IPS-18c (cell line): Measurements from ENCODE around the gene PSMD12.
A peak's percentile ranks its signal among the peaks of the same experiment; 100 is the strongest.
"Not testable (repeated sequence)": the region's sequence is repeated elsewhere in the genome, so short reads cannot be mapped to it uniquely, and the experiment has no call there.

Experiments used
- H3K4me3 ChIP-seq: 2 replicates; pipeline ENCODE4 v1.7.0; 2013; ENCODE audit warnings: low read depth, mild to moderate bottlenecking, low read length, moderate library complexity; ENCODE audit not compliant: insufficient read depth
- H3K9me3 ChIP-seq: one replicate; pipeline ENCODE4 v1.6.1; 2013; ENCODE audit warnings: mild to moderate bottlenecking, low read length, moderate library complexity; ENCODE audit not compliant: control insufficient read depth, insufficient read depth

Gene PSMD12

DNA sequence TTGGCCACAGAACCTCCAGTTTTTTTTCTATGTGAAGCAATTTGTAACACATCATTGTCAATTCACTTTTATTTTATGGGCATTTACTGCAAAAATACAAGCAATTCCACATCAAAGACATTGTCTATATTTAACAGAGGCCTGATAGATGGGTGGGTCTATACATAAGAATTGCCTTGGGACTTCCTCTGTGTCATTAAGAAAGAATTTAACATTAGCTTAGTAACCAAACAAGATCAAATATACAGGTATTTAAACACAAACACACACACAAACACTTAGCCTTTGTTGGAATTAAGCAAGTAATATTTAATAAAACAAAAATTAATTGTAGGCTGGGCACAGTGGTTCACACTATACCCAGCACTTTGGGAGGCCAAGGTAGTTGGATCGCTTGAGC, 6.4 kb upstream of the PSMD12 start:
- H3K9me3 ChIP-seq: peaks cover 2% of the 10 kb centered on the region
- no peak overlapping the region for H3K4me3 ChIP-seq

DNA sequence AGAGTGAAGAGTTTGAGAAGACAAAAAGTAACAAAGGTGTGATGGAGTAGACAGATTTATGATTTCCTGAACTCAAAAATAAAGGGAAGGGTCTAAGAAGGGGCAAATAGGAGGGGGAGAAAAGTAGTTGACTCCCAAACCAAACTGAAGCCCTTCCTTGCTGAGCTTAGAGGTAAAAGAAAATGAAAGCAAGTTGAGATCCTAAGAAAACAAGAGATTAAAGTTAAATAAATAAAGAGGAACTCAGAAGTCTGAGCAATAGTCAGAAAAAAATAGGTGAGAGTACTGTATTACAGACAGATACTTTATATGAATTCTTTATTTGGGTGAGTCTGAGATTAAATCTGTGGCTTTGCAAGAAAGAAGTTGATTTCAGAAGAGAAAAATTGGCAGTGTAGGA, 3.3 kb upstream of the PSMD12 start:
- H3K4me3 ChIP-seq: no peak overlapping the region
- no peaks in the 10 kb centered on the region for H3K9me3 ChIP-seq

DNA sequence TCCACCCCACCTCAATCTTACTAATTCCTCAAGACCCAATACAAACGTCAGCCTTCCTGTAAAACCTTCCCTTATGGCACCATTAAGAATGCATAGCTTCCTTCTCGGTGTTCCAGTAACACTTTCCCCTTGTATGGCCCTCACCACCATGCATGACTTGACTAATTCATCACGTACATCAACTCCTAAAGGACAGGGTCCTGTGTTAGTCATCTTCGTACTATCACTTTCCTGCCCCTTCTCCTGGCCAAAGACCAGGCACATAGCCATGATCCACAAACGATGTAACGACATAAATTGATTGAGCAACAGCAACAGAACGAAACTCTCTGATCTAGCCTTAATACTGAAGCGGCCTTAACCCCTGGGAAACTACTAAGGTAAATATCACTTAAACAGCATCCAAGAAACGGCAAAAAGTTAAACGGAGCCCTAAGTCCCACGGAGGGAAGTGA, 612 bp downstream of the PSMD12 start:
- Histone ChIP-seq H3K9me3 (no peaks in the 10 kb centered on the region), H3K4me3 (peak overlapping the region; percentile 99)

DNA sequence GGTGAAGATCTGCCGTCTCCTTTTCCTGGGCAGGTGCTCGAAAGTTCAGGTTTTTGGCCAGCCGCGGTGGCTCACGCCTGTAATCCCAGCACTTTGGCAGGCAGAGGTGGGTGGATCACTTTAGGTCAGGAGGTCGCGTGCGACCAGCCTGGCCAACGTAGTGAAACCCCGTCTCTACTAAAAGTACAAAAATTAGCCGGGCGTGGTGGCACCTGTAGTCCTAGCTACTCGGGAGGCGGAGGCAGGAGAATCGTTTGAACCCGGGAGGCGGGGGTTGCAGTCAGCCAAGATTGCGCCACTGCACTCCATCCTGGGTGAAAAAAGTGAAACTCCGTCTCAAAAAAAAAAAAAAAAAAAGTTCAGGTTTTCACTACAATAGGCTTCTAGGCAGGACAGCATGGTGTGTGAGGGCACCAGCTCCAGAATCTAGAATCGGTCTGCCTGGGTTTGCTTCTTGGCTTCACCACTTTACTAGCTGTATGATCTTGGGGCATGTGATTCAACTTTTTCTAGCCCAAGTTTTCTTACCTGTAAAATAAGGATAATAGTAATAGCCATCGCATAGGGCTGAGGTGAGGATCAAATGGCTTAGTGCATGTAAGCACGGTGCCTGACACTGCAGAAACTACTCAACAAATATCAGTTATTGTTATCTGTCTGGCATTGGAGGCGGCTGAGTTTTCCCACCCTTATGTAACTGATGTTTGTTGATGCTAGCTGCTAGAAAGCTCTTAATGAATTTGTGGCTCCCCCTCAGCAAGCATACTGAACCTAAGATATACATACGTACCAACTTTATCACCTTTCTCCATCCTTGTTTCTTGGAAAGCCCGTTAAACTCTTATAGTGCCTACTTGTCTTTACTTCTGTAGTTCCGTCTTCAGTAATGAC, 1.3 kb downstream of the PSMD12 start:
- H3K9me3 ChIP-seq: no peaks in the 10 kb centered on the region
- H3K4me3 ChIP-seq: peak overlapping the region; percentile 99

DNA sequence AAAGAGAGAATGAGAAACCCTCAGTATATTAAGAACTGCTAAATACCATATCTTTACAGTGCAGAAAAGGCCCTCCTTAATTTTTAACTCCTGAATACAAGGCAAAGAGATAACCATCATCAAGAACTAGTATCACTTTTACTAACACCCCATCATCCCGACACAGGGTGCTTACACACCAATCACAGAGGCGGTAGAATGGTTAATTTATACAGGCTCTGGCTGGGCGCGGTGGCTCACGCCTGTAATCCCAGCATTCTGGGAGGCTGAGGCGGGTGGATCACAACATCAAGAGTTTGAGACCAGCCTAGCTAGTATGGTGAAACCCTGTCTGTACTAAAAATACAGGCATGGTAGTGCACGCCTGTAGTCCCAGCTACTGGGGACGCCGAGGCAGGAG, 4.2 kb downstream of the PSMD12 start:
- H3K4me3 ChIP-seq: no peak overlapping the region

DNA sequence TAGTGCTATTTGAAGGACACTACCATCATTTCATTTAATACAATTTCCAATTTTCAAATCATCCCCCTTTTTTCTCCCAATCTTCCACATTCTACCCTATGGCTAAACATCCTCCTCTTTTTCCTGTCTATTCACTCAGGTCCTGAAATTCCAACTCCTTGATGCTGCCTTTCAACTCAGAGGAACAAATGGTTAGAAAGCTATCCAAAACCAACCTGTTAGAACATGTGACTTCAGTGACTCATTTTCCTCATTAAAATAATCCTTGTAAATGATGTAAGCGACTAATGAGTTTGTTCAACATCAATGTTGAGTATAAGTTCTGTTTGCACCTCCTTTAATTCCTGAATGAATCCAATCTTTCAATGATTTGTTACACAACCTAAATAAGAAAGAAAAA, 5.5 kb downstream of the PSMD12 start:
- Histone ChIP-seq H3K9me3 (no peaks in the 10 kb centered on the region), H3K4me3 (no peak overlapping the region)

More for the DNA sequence above, 4.2 kb downstream of the PSMD12 start:
- no peaks in the 10 kb centered on the region for H3K9me3 ChIP-seq

DNA sequence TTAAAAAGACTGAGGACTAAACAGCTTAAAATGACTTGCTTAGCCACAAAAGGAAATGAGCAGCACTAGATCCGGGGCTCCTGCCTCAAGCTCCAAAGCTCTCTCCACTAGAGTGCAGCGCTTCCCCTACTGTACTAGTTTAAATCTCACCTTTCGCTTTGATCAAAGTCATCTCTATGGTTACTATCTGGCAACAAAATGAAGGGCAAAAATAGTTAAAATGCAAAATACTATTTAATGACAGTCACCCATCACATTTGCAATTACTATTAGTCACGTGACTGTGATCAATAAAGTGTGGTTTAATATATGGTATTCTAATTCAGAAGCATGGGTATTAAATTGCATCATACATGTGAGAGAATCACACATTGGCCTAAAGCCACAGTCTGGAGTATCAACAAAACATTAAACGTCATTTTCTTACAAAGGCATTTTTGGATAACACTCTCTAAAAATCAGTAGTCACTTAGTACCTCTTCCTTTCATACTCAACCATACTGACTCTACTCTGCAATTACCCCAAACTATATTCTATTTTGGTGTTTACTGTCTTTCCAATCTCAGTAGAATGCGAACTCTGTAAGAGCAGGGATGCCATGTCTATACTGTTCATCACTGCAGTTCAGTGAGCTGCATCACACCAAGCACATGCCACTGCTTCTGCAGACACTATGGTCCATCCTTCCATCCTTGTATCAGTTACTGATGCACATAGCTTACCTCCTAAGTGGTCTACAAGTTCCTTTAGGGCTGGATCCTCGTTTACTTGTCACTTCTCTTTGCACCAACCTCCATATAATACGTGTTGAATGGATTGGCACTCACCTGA, 6.2 kb downstream of the PSMD12 start:
- H3K4me3 ChIP-seq: no peak overlapping the region

DNA sequence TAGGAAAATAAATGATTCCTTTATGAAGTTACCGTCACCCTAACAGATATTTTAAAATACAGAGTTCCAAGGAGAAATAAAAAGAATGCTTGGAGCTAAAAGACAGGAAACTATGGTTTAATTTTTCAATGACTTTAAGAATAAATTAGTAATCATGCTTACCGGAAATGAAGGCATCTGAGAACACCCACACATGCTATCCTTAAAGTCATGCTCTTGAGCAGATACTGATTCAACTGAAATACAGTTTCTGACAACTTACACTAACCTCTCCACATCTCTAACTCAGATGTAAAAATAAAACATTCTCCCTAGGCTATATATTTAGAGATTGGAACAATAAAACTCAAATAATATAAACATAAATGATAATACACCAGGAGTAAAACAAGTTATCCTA, 7.8 kb downstream of the PSMD12 start:
- no peak overlapping the region for H3K4me3 ChIP-seq
- H3K9me3 ChIP-seq: no peaks in the 10 kb centered on the region

More for the DNA sequence above, 6.2 kb downstream of the PSMD12 start:
- no peaks in the 10 kb centered on the region for H3K9me3 ChIP-seq

DNA sequence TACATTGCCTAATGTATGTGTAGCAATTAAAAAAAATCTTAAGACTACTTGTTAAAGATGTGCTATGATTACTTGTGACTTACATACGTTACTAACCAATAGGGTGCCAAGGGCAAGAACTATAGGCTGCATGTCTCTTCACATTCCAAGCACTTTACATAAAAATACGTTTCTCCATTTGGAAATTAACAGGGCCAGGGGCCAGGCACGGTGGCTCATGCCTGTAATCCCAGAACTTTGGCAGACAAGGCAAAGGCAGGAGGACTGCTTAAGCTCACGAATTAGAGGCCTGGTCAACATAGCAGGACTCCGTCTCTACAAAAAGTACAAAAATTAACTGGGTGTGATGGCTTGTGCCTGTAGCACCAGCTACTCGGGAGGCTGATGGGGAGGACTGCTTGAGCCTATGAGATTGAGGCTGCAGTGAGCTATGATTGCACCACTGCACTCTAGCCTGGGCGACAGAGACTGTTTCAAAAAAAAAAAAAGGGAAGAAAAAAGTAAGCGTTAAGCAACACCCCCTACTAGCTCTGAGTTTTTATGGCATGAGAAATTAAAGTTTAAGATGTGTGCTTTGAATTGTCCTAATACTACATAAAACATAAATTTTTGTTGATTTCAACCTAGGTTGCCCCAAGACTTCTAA, 12.3 kb downstream of the PSMD12 start:
- Histone ChIP-seq H3K9me3 (no peaks in the 10 kb centered on the region), H3K4me3 (no peak overlapping the region)

DNA sequence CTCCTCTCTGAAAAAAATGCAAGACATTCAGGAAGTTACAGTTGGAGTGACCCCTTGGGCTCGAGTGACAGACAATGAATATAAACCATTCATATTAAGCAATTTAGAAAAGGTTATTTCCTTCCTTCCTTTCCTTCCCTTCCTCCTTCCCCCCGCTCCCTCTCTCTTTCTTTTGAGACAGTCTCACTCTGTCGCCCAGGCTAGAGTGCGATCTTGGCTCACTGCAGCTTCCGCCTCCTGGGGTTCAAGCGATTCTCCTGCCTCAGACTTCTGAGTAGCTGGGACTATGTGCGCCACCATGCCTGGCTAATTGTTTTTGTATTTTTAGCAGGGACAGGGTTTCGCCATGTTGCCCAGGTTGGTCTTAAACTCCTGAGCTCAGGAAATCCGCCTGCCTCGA, 13.2 kb downstream of the PSMD12 start:
- H3K4me3 ChIP-seq: no peak overlapping the region
- no peaks in the 10 kb centered on the region for H3K9me3 ChIP-seq

DNA sequence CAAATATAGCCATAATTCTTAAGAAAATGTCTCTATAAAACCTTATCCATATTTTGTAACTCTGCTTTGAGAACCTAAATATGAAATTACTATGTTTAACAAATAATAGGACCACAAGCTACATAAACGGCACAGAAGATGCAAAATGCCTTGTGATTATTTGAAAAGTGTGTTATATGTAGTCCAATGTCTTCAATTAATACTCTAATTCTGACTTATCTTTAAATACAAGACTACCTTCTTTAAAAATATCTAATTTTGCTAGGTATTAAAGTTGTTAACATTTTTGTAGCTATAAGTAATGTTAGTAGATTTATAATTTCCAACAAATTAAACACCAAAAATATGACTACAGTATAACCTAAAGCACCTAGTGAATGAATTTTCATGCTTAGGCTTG, 17.0 kb downstream of the PSMD12 start:
- H3K9me3 ChIP-seq: no peaks in the 10 kb centered on the region
- no peak overlapping the region for H3K4me3 ChIP-seq

DNA sequence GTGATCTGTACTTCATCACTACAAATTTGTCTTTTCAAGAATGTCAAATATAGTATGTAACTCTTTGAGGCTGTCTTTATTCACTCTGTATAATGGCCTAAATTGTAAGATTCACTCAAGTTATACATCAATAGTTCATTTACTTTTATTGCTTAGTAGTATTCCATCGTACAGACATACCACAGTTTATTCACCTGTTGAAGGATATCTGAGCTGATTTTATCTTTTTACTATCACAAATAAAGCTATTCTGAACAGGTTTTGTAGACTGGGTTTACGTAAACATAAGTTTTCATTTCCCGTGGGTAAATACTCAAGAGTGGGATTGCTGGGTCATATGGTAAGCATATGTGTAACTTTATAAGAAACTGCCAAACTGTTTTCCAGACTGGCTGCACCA, 18.6 kb downstream of the PSMD12 start:
- Histone ChIP-seq H3K4me3 (no peak overlapping the region), H3K9me3 (no peaks in the 10 kb centered on the region)

DNA sequence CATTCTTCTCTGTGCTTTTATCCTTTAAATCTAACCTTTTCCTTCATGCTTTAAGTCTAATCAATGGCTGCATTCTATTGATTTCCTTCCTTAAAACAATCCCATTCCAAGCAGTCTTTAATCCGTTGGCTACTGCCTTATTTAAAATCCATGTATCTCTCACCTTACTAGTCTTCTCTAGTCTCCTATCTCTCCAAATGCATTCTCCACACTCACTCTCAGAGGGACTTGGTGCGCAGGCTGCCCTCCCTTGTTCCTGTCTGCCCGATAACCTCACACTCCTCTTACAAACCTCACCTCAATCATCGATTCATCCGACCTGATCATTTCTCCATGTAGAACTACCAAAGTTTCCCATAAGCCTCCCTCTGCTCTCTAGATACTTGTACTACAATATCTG, 23.1 kb downstream of the PSMD12 start:
- Histone ChIP-seq H3K9me3 (no peaks in the 10 kb centered on the region), H3K4me3 (no peak overlapping the region)

DNA sequence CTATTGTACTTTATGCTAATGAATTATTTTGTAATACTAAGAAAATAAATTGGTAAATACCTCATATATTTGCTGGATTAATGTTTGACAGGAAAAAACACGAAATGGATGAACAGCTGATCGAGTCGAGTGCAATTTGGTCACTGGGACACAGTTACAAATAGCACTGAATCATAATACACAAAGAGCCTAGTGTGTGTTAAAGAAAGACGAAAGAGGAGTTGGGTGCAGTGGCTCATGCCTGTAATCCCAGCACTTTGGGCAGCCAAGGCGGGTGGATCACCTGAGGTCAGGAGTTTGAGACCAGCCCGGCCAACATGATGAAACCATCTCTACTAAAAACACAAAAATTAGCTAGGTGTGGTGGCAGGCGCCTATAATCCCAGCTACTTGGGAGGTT, 28.0 kb downstream of the PSMD12 start:
- not testable (repeated sequence) for H3K4me3 ChIP-seq, H3K9me3 ChIP-seq

DNA sequence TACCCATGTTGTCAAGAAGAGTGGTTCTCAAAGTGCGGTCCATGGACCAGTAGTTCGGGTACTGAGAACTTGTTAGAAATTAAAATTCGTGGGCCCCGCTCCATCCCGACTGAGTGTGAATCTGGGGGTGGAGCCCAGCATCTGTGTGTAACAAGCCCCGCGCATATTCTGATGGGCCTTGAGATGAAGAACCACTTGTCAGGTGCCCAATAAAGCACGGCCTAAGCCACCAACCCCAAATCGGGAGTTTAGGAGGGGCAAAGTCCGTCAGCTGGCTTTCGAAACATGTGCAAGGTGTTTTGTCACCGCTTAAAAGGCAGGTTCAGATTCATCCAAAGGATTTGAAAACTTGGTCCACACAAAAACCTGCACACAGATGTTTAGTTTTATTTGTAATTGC, 29.5 kb downstream of the PSMD12 start:
- Histone ChIP-seq H3K9me3 (no peaks in the 10 kb centered on the region), H3K4me3 (no peak overlapping the region)

DNA sequence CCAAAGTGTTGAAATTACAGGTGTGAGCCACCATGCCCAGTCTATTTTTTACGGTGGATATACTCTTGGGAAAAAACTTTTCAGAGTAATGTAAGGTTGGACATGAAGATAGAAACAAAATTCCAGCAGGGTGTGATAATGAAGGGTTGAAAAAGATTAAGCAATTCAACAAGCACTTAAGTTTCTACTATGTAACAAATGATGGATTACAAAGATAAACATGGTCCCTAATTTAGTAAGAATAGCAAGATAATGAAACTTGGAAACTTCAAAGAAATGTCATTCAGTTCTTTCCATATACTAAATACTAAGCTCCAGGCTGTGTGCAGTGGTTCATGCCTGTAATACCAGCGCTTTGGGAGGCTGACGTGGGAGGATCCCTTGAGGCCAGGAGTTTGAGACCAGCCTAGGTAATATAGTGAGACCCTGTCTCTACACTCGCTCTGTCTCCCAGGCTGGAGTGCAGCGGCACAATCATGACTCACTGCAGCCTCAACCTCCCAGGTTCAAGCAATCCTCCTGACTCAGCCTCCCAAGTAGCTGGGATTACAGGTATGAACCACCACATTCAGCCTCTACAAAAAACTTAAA, 31.0 kb downstream of the PSMD12 start:
- no peaks in the 10 kb centered on the region for H3K9me3 ChIP-seq
- no peak overlapping the region for H3K4me3 ChIP-seq

DNA sequence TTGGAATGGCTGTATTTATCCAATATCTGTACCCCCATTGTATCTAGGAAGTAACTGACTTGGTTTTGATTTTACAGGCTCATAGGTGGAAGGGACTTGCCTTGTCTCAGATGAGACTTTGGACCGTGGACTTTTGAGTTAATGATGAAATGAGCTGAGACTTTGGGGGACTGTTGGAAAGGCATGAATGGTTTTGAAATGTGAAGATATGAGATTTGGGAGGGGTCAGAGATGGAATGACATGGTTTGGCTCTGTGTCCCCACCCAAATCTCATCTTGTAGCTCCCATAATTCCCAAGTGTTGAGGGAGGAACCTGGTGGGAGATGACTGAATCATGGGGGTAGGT, 34.2 kb downstream of the PSMD12 start:
- H3K9me3 ChIP-seq, H3K4me3 ChIP-seq: not testable (repeated sequence)
